Heart right ventricle (tissue), 16 donors: ENCODE measurements around the gene SLC28A2. TPM values are rescaled to one million over a fixed set of nuclear protein-coding genes. Genes with fewer than 3 reads are reported as not detected.

Experiments
- ATAC-seq, 8 donors: fragments of 200-7000 bp; cut with Tn5 transposase; one replicate each; pipeline ENCODE4 v1.9.1; 2020; ENCODE audit warnings: mild to moderate bottlenecking in 8 of 8, moderate library complexity in 8 of 8, moderate number of reproducible peaks in 1 of 8
- DNase-seq, 2 donors: peaks; one replicate each; pipeline ENCODE4 v3.0.0-alpha.2; 2020
- H3K27ac ChIP-seq, 10 donors: fragments of 200-600 bp; sonication (generic) in 2 of 10; one replicate each; pipeline versions ENCODE4 v1.5.0 to v1.8.0; 2020 to 2022; ENCODE audit warnings: mild to moderate bottlenecking in 3 of 10
- H3K27me3 ChIP-seq, 7 donors: fragments of 200-600 bp; one replicate each; pipeline ENCODE4 v1.8.0; 2021 to 2022; ENCODE audit warnings: mild to moderate bottlenecking in 2 of 7
- H3K36me3 ChIP-seq, 9 donors: fragments of 200-600 bp; sonication (generic) in 1 of 9; one replicate each; pipeline versions ENCODE4 v1.5.0 to v1.8.0; 2020 to 2022; ENCODE audit warnings: mild to moderate bottlenecking in 2 of 9
- H3K4me1 ChIP-seq, 9 donors: fragments of 200-600 bp; sonication (generic) in 1 of 9; one replicate each; pipeline versions ENCODE4 v1.5.0 to v1.8.0; 2020 to 2022; ENCODE audit warnings: mild to moderate bottlenecking in 4 of 9
- H3K4me3 ChIP-seq, 10 donors: fragments of 200-600 bp; sonication (generic) in 2 of 10; one replicate each; pipeline versions ENCODE4 v1.5.0 to v1.8.0; 2020 to 2022; ENCODE audit warnings: mild to moderate bottlenecking in 7 of 10, moderate library complexity in 2 of 10
- H3K9me3 ChIP-seq, 11 donors: fragments of 200-600 bp in 10 of 11; sonication (generic) in 2 of 11; one replicate each; pipeline versions ENCODE4 v1.5.0 to v1.8.0; 2013 to 2022; ENCODE audit warnings: mild to moderate bottlenecking in 2 of 11, control low read depth in 1 of 11, moderate library complexity in 1 of 11
- WGBS, 2 donors: extraction: QIAGEN DNeasy Blood & Tissue Kit; methylation state at CpG; one replicate each; pipeline ENCODE4 v1.1.7; 2013; ENCODE audit warnings: inconsistent platforms in 1 of 2; 5-methylcytosine and 5-hydroxymethylcytosine counted together
- intact Hi-C, 10 donors: fragments of 100-400 bp; cut with DNase I; formaldehyde crosslinking; loops; one replicate each; pipeline versions ENCODE4 v1.11.1 to v1.14.2; 2022
- polyA plus RNA-seq, 2 donors: library from polyadenylated mRNA; stranded (reverse); fragments of 200-250 nt; gene quantifications; one replicate each; pipeline ENCODE4 v1.2.3, GENCODE V29; 2013
- total RNA-seq, 10 donors: library from RNA; stranded (reverse); fragmentation: NEBNext Ultra II Directional in 3 of 10; extraction: Animal tissue kit (Norgen Biotek cat#: 25700) in 3 of 10; gene quantifications; one replicate each; pipeline versions ENCODE4 v1.2.1 to v1.2.4, GENCODE V29; 2021 to 2023
- TF ChIP-seq, protein P1 (sequence below), 9 donors: fragments of 200-600 bp; sonication (generic) in 2 of 9; IDR thresholded peaks; one replicate each; pipeline versions ENCODE4 v1.5.0 to v1.8.0; 2021 to 2022; ENCODE audit warnings: antibody characterized with exemption in 9 of 9, mild to moderate bottlenecking in 5 of 9, moderate library complexity in 1 of 9
- donor health status: Arrhythmogenic right ventricular cardiomyopathy.
- donor health status: ischemic (EF 13 %, LVEDD 7.1; RV severe dilation, severe dysfunction).
- donor health status: healthy with polysubstance abuse.
- donor health status: DM: no; HTN: yes; CAD: no.
- donor health status: DM: no; HTN: no; CAD: no.
- donor health status: ischemic (EF 25% LVEDD 6.9; RV normal size, moderate dysfunction).
- donor health status: ischemic (EF 25% LVEDD 5.7; RV mildly dilated, moderate dysfunction).
- donor health status: healthy.
- donor health status: DM: yes; HTN: yes; CAD: no.
- donor health status: Ischemic cardiomyopathy.
- donor health status: ischemic (EF 35%, LVEDD 5.7; RV mildly dilated, moderate dysfunction).
- donor health status: nonischemic (EF 11% LVEDD 7.7; RV severe dilation, severe dysfunction).
- donor health status: DM: yes; HTN: yes; CAD: no.
- donor health status: PGD.
- donor health status: ischemic (EF 29% LVEDD 5.4; RV normal size, mild dysfunction).
- donor health status: nonischemic (EF 23%, LVEDD 6.1; RV moderate dilation, normal function).

SLC28A2 gene
- total and polyA plus RNA-seq, 12 donors = not detected

GRCh38 chr15:45228931-45229330 is 23.1 kb upstream of the SLC28A2 start:
- DNase-seq (no peak), ATAC-seq (no peak)
- Histone ChIP-seq H3K27me3 (no peaks in the 10 kb centered on the region), H3K4me3 (no peak overlapping the region), H3K36me3 (no peaks in the 10 kb centered on the region), H3K27ac (no peak overlapping the region), H3K9me3 (peaks cover 0 to 6% (median 0%) of the 10 kb centered on the region in 11 donors), H3K4me1 (peaks cover 0 to 11% (median 0%) of the 10 kb centered on the region in 9 donors)
- WGBS, 2 donors = 73 to 78% methylated on average over 5 of the region's 5 CpGs
- intact Hi-C loops = no loop called here
- TF ChIP-seq, protein P1, sequence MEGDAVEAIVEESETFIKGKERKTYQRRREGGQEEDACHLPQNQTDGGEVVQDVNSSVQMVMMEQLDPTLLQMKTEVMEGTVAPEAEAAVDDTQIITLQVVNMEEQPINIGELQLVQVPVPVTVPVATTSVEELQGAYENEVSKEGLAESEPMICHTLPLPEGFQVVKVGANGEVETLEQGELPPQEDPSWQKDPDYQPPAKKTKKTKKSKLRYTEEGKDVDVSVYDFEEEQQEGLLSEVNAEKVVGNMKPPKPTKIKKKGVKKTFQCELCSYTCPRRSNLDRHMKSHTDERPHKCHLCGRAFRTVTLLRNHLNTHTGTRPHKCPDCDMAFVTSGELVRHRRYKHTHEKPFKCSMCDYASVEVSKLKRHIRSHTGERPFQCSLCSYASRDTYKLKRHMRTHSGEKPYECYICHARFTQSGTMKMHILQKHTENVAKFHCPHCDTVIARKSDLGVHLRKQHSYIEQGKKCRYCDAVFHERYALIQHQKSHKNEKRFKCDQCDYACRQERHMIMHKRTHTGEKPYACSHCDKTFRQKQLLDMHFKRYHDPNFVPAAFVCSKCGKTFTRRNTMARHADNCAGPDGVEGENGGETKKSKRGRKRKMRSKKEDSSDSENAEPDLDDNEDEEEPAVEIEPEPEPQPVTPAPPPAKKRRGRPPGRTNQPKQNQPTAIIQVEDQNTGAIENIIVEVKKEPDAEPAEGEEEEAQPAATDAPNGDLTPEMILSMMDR (IDR thresholded peaks at IDR 0.05) = no peak

DNA sequence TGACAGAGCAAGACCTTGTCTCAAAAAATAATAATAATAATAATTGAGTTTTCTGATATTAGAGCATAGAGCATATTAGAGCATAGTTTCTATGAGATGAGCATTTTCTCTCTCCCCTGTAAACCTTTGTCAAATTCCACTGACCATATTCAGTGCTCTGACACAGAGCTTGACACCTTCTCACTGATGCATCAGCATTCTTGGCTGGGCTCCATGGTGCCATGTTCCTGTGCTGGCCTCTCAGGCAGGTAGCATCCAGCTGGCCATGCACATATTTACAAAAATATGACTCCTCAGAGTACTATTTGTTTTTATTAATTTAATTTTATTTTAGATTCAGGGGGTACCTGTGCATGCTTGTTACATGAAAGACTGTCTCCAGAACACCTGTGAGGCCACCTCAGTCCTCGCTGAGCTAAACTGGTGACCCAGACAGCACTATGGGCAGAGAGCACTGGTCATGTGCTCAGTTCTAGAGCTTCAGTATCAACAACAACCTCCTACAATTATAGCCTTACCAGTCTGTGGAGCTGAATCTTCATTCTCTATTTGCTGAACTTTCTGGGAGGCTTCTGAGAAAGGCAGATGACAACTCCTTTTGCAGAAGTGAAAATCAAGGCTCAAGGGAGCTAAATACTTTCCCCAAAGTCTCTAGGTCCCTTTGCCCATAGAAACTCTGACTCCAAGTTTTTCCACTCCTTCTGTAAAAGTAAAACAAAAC is 21.6 kb upstream of the SLC28A2 start:
- no peak overlapping the region for H3K4me3 ChIP-seq
- ATAC-seq = no peak
- H3K9me3 ChIP-seq = peaks cover 0 to 20% (median 5%) of the 10 kb centered on the region in 11 donors
- TF ChIP-seq, protein P1 (IDR thresholded peaks at IDR 0.05) = no peak
- peaks cover 0 to 11% (median 0%) of the 10 kb centered on the region in 9 donors for H3K4me1 ChIP-seq
- WGBS, 2 donors = 0% methylated on average over 1 of the region's 1 CpG
- intact Hi-C loops = no loop called here
- no peaks in the 10 kb centered on the region for H3K36me3 ChIP-seq
- no peaks in the 10 kb centered on the region for H3K27me3 ChIP-seq
- H3K27ac ChIP-seq = no peak overlapping the region
- no peak for DNase-seq

- Histone ChIP-seq H3K4me1 (peaks cover 0 to 11% (median 0%) of the 10 kb centered on the region in 9 donors), H3K4me3 (no peak overlapping the region), H3K27me3 (no peaks in the 10 kb centered on the region), H3K9me3 (peaks cover 0 to 28% (median 5%) of the 10 kb centered on the region in 11 donors), H3K36me3 (no peaks in the 10 kb centered on the region), H3K27ac (no peak overlapping the region)
- intact Hi-C loops = no loop called here
- no peak for ATAC-seq
- DNase-seq = no peak
- TF ChIP-seq, protein P1 (IDR thresholded peaks at IDR 0.05) = no peak
- WGBS, 2 donors = 86 to 87% methylated on average over 3 of the region's 3 CpGs
These were observed 20.9 kb upstream of the SLC28A2 start for GRCh38 chr15:45231132-45231531.

DNA sequence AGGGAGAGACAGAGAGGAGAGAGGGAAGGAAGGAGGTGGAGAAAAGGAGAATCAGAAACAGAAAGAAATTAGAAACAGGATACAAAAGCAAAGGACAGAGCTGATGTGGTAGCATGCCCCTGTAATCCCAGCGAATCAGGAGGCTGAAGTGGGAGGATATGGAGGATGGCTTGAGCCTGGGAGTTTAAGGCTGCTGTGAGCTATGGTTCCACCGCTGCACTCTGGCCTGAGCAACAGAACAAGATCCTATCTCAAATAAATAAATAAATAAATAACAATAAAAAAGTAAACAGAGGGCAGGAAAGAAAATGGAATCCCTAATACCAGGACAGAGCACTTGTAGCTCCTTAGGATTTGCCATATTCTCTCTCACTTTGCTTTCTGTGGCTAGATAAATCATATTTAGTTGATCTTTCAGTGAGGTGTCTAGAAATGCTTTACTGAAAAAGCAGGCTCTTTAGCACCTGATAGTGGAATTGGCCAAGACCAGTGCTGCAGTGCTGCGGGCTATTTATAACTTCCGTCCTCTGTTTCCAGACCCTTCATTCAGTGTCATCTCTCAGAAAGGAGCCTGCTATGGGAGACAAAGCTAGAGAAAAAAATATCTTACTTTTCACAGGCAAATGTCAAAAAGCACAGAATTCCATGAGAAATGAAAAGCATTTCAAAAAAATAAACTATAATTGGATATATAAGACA is 20.0 kb upstream of the SLC28A2 start:
- 47 to 63% methylated on average over 4 of the region's 4 CpGs for WGBS, 2 donors
- Histone ChIP-seq H3K27me3 (no peaks in the 10 kb centered on the region), H3K4me1 (peaks cover 0 to 11% (median 0%) of the 10 kb centered on the region in 9 donors), H3K27ac (peak overlapping the region in 4 of 10 donors; percentile 33 to 56 (median 52)), H3K36me3 (no peaks in the 10 kb centered on the region), H3K4me3 (no peak overlapping the region), H3K9me3 (peaks cover 0 to 29% (median 5%) of the 10 kb centered on the region in 11 donors)
- TF ChIP-seq, protein P1 (IDR thresholded peaks at IDR 0.05) = no peak
- DNase-seq = no peak
- ATAC-seq = peak in 7 of 8 donors; percentile 42 to 82 (median 73)
- intact Hi-C loops = no loop called here
